ENCODE results near the gene TSPAN12. TPM values are rescaled to one million over a fixed set of nuclear protein-coding genes. Genes with fewer than 3 reads are reported as not detected.

Gene TSPAN12
- polyA plus RNA-seq, 1 donor from 2014 or later: 2.2 TPM

DNA sequence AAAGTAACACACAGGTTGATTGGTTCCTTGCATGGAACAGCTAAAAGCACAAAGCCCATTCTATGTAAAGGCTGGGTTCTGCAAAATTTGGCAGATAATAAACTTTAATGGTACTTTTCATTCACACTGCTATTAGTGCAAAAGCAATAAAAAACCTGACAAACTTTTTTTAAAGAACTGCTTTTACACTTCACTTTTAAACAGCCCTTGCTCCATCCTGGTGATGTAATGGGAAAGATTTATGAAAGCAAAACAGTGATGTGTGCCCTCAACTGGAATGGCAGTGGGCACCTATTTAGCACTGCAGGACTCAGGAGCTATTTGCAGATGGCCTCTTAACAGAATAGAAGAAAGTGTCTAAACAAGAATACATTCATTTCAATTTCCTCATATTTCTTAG is 44.9 kb downstream of the TSPAN12 start:
- Histone ChIP-seq H3K4me3 (ENCODE audit: low read length) (no peak overlapping the region), H3K9me2 (ENCODE audit: insufficient read depth, low read length) (no peaks in the 10 kb centered on the region), H4K20me1 (ENCODE audit: insufficient read depth) (no peaks in the 10 kb centered on the region), H3F3A (ENCODE audit: insufficient read depth, low read length, poor library complexity, severe bottlenecking) (no peaks in the 10 kb centered on the region), H2AFZ (ENCODE audit: low read depth, low read length) (no peak overlapping the region), H3K4me2 (ENCODE audit: low read length) (no peak overlapping the region), H3K9me3 (ENCODE audit: low read length) (no peaks in the 10 kb centered on the region), H3K79me2 (replicated peaks; ENCODE audit: insufficient read depth, low read length) (no peaks in the 10 kb centered on the region), H3K27ac (ENCODE audit: low read length) (no peak overlapping the region), H3K36me3 (ENCODE audit: insufficient read depth, low read length) (no peaks in the 10 kb centered on the region), H3K9ac (ENCODE audit: low read length) (no peak overlapping the region), H3K27me3 (ENCODE audit: insufficient read depth, low read depth, low read length) (no peaks in the 10 kb centered on the region)
- no peak for TF ChIP-seq SMC3 (conservative IDR thresholded peaks at IDR 0.05; ENCODE audit: poor library complexity)
- TF ChIP-seq EP300 (conservative IDR thresholded peaks at IDR 0.05; ENCODE audit: poor library complexity, severe bottlenecking): no peak
- TF ChIP-seq TAF1 (IDR thresholded peaks at IDR 0.05; ENCODE audit: low read depth): no peak
- no peak for TF ChIP-seq CTCF (IDR thresholded peaks at IDR 0.05; ENCODE audit: poor library complexity, severe bottlenecking)
- TF ChIP-seq MXI1 (conservative IDR thresholded peaks at IDR 0.05; ENCODE audit: poor library complexity, severe bottlenecking): no peak

DNA sequence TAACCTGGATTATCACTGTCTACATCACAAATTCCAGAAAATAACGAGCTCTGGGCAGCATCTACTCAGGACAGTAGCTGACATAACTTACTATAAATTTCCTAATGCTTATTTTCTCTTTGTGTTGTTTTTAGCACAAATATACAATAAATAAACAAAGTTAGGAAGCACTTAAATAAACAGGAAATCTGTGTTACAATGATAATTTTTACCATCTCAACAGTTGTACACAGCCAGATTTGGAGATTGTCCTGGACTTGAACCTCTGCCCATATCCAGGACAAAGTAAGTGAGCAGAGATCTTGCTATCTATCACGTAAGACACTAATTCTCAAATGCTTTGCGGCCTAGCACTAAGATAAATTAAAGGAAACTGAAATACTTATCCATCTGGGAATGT is 48.7 kb downstream of the TSPAN12 start:
- no peaks in the 10 kb centered on the region for H3F3A ChIP-seq (ENCODE audit: insufficient read depth, low read length, poor library complexity, severe bottlenecking)
- H3K4me2 ChIP-seq (ENCODE audit: low read length): no peak overlapping the region
- H3K27ac ChIP-seq (ENCODE audit: low read length): no peak overlapping the region
- no peak overlapping the region for H2AFZ ChIP-seq (ENCODE audit: low read depth, low read length)
- no peaks in the 10 kb centered on the region for H3K79me2 ChIP-seq (replicated peaks; ENCODE audit: insufficient read depth, low read length)
- H3K9me2 ChIP-seq (ENCODE audit: insufficient read depth, low read length): no peaks in the 10 kb centered on the region
- no peaks in the 10 kb centered on the region for H3K36me3 ChIP-seq (ENCODE audit: insufficient read depth, low read length)
- TF ChIP-seq TAF1 (IDR thresholded peaks at IDR 0.05; ENCODE audit: low read depth) (no peak), REST (IDR thresholded peaks at IDR 0.05; ENCODE audit: borderline replicate concordance) (no peak), SMC3 (conservative IDR thresholded peaks at IDR 0.05; ENCODE audit: poor library complexity) (no peak), EP300 (conservative IDR thresholded peaks at IDR 0.05; ENCODE audit: poor library complexity, severe bottlenecking) (no peak), MXI1 (conservative IDR thresholded peaks at IDR 0.05; ENCODE audit: poor library complexity, severe bottlenecking) (no peak), RAD21 (conservative IDR thresholded peaks at IDR 0.05) (no peak), EZH2 (IDR thresholded peaks at IDR 0.05; ENCODE audit: borderline replicate concordance, insufficient read depth, low read length, poor library complexity, severe bottlenecking) (no peak), CTCF (IDR thresholded peaks at IDR 0.05; ENCODE audit: poor library complexity, severe bottlenecking) (no peak), POLR2AphosphoS5 (IDR thresholded peaks at IDR 0.05) (no peak)
- H3K9ac ChIP-seq (ENCODE audit: low read length): no peak overlapping the region
- no peaks in the 10 kb centered on the region for H4K20me1 ChIP-seq (ENCODE audit: insufficient read depth)
- no peak overlapping the region for H3K4me3 ChIP-seq (ENCODE audit: low read length)
- no peaks in the 10 kb centered on the region for H3K27me3 ChIP-seq (ENCODE audit: insufficient read depth, low read depth, low read length)
- H3K9me3 ChIP-seq (ENCODE audit: low read length): no peaks in the 10 kb centered on the region
